Measurements from ENCODE around the gene ZNF669.

ZNF669 gene

DNA sequence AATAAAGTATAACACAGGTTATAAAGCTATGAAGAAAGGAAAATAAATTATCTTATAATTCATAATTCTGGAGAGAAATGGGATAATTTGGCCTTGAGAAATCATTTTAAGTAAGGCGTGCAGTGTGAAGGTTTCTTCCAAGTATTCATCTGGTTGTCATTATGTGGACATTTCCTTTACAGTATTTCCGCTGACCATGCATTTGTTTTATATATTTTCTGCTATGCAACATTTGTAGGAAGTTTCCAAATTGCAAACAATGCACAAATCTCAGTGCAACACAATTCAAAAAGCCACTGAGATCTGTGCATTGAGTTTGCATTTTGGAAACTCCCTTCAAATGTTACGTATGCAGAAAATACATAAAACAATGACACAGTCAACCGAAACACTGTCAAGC is 43.4 kb downstream of the ZNF669 start:
- DNase-seq (ENCODE audit: low read depth): no peak

DNA sequence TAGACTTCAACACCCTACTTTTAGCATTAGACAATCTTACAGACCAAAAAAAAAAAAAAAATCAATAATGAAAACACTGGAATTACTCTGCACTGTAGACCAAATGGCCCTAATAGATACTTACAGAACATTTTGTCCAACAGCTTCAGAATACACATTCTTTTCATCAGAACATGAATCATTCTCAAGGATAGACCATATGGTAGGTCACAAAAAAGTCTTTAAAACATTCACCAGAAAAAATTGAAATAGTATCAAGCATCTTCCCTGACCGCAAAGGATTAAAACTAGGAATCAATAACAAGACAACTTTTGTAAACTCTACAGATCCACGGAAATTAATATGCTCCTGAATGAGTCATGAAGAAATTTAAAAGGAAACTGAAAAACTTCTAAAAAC is 48.1 kb downstream of the ZNF669 start:
- DNase-seq (ENCODE audit: low read depth): no peak

DNA sequence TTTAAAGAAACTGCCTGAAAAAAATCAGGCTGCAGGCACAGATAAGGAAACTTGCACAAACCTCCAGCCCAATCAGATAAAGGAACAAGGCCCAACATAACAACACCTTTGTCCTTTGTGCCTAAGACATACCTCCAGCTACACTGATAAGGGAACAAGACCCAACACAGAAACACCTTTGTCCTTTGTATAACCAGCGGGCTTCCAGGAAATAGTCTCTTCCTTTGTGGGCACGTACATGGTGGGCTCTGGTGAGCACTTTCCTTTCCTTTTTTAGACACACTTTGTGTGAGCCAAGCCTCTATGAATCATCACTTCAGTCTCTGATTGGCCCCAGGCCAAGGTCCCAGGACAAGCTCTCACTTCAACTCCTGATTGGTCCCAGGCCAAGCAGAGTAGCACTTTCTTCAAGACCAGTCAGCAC is 49.2 kb downstream of the ZNF669 start:
- peak; percentile 17 for DNase-seq (ENCODE audit: low read depth)
